Sciatic nerve (tissue), 2 donors: ENCODE measurements around the gene MED27. TPM values are rescaled to one million over a fixed set of nuclear protein-coding genes. Genes with fewer than 3 reads are reported as not detected.

Experiments
- ATAC-seq: fragments of 200-7000 bp; cut with Tn5 transposase; one replicate; pipeline ENCODE4 v1.9.1; 2020; ENCODE audit warnings: mild to moderate bottlenecking, moderate library complexity
- DNase-seq: peaks from one replicate; pipeline ENCODE4 v3.0.0-alpha.2; 2020; ENCODE audit warnings: low spot score
- intact Hi-C: fragments of 100-400 bp; cut with DNase I; formaldehyde crosslinking; loops from one replicate; pipeline ENCODE4 v1.14.2; 2022
- total RNA-seq: library from RNA; stranded (reverse); fragmentation: NEBNext Ultra II Directional; extraction: Animal tissue kit (Norgen Biotek cat#: 25700); gene quantifications from one replicate; pipeline ENCODE4 v1.2.1, GENCODE V29; 2021
- donor health status: DM: no; HTN: no; CAD: no.
- donor health status: DM: no; HTN: no; CAD: no.

Gene MED27
- total RNA-seq, 1 donor from 2014 or later, result 15.9 TPM

GRCh38 chr9:131982671-131983239 is 96.9 kb downstream of the MED27 start:
- DNase-seq (no peak), ATAC-seq (no peak)
- intact Hi-C loops, result no loop called here

- DNase-seq (no peak), ATAC-seq (no peak)
- intact Hi-C loops, result no loop called here
These were observed 97.6 kb downstream of the MED27 start for GRCh38 chr9:131982102-131982501.

GRCh38 chr9:131981116-131981776 is 98.4 kb downstream of the MED27 start:
- DNase-seq (no peak), ATAC-seq (no peak)
- intact Hi-C loops, result no loop called here

GRCh38 chr9:131980267-131981016 is 99.2 kb downstream of the MED27 start:
- DNase-seq, result no peak
- ATAC-seq, result no peak
- intact Hi-C loops, result no loop called here

- DNase-seq (no peak), ATAC-seq (no peak)
- intact Hi-C loops, result no loop called here
These were observed 102.4 kb downstream of the MED27 start for GRCh38 chr9:131977109-131977838.

DNA sequence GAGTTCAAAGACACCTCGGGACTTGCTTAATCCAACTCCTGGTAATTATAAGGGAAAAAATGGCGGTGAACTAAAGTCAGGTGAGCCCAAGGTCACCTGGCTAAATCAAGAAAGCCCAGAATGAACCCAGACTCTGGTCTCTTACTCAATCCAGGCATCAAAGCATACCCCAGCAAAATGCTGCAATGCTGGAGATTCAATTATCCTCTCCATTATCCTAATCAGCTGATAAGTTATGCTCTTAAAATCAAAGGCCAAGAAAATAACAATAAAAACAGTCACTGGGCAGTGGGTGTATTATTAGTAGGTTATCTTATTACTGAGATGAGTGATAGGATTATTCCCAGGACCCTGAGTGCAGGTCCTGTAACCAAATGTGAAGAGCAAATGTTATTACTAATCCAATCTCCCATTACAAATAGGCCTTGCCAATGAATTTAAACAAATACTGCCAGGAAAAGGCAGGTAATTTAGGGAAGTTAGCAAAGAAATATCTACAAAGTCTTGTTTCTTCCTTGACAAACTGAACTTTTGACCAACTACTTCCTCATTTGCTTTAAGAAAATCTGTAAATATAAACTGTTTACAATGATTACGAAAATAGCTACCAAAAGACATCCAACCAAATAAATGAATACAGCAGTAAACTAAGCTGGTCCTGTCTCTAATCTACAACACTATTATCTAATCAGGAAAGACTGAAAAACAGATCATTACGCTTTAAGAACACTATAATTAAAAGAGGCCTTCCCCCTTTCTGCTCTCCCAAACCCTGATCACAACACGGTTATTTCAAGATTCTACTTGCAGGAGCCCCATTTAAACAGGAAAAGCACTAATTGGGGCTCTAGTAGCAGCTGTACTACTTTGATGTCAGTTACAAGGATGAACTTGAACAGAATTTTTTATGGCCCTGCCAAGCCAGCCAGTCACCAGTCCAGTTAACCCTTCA is 103.2 kb downstream of the MED27 start:
- ATAC-seq (no peak), DNase-seq (no peak)
- intact Hi-C loops, result no loop called here

GRCh38 chr9:131972889-131973288 is 106.8 kb downstream of the MED27 start:
- ATAC-seq (no peak), DNase-seq (no peak)
- intact Hi-C loops, result no loop called here

DNA sequence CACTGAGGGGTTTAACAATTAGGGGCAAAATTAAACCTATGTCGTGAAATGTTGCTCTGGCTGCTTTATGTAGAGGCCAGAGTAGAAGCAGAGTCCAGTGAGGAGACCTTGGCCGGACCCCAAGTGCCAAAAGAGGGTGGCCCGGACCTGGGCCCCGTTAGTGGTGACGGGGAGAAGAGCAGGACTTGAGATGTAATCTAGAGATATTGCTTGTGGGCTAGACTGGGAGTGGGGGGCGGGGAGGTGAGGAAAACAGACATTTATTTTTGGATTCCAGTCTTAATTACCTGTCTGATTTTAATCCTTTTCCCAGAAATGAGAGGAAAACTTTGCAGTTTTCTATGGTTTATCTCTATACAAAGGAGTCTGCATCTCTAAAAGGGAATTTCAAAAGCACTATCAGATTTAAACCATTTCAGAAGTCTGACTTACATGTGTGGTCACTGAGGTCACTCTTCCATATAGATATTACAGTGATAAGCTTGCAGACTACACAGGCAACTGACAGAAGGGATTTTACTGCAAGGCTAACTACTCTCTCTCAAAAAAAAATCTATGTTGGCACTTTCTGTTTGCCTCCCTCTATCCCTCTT is 108.1 kb downstream of the MED27 start:
- DNase-seq, result no peak
- no peak for ATAC-seq
- intact Hi-C loops, result no loop called here

DNA sequence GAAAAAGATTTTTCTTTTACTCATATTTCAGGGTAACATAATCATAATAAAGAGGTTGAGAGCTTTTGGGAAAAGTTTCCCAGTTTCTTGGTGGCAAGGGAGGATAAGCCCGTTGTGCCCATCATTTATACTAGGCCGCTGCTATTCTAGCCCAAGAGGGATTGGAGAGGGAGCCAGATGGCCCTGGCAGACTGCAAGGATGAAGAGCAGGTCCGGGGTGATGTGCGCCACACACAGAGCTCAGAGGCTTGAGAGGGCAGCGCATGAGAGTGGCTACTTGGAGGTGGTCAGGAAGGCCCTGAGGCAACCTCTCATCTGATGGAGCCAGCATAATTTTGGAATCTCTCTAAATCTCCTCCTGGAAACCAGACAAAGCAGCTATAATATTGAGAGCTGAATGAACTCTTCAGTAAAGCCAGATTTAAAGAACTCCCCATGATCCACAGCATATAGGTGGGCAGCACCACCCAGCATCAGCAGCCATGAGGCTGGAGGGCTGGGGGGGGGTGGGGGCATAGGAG is 110.1 kb downstream of the MED27 start:
- DNase-seq (no peak), ATAC-seq (no peak)
- intact Hi-C loops, result no loop called here

DNA sequence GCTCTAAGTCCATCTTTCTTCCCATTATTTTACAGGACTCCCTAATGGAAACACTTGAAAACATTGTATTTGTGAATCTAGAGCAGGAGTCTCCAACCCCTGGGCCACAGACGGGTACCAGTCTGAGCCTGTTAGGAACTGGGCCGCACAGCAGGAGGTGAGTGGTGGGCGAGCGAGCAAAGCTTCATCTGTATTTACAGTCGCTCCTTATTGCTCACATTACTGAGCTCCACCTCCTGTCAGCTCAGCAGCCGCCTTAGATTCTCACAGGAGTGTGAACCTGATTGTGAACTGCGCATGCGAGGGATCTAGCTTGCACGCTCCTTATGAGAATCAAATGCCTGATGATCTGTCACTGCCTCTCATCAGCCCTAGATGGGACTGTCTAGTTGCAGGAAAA is 111.0 kb downstream of the MED27 start:
- no peak for ATAC-seq
- no peak for DNase-seq
- intact Hi-C loops, result no loop called here

DNA sequence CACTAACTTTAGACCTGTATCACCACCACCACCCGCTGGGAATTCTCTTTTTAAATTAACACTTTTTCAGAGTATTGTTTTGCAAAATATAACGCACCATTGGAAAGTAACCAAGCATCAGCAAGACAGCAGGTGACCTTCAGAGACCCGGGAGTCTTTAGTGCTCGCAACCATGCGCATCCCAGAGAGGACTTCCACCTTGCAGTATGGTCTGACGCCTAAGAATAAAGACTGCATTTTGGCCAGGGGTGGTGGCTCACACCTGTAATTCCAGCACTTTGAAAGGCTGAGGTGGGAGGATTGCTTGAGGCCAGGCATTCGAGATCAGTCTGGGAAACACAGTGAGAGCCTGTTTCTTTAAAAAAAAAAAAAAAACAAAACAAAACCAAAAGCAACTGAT is 113.8 kb downstream of the MED27 start:
- intact Hi-C loops, result no loop called here
- DNase-seq (no peak), ATAC-seq (no peak)

GRCh38 chr9:131965103-131965502 is 114.6 kb downstream of the MED27 start:
- no peak for ATAC-seq
- DNase-seq, result no peak
- intact Hi-C loops, result no loop called here

GRCh38 chr9:131963072-131964030 is 116.3 kb downstream of the MED27 start:
- intact Hi-C loops, result no loop called here
- no peak for DNase-seq
- ATAC-seq, result no peak

GRCh38 chr9:131961496-131961880 is 118.2 kb downstream of the MED27 start:
- intact Hi-C loops, result no loop called here
- DNase-seq (no peak), ATAC-seq (no peak)

GRCh38 chr9:131960851-131961495 is 118.7 kb downstream of the MED27 start:
- peak; percentile 59 for ATAC-seq
- intact Hi-C loops, result no loop called here
- DNase-seq, result no peak

GRCh38 chr9:131960311-131960710 is 119.4 kb downstream of the MED27 start:
- intact Hi-C loops, result no loop called here
- ATAC-seq, result no peak
- no peak for DNase-seq

DNA sequence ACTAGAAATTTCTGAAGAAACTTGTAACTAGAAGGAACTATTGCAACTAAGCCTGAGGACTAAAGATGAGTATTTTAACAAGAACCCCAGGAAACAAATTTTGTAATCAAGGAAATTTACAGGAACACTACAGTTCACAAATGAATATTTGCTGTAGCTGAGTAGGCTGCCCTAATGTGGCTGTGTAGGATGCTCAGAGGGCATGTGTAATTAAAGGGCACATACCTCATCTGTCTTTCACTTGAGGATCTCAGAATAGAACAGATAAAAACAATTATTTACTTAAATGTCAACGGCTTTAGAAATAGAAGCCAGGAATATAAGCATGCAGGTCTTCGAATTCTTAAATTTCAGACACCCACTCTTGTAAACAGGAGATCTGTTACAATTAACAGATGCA is 119.8 kb downstream of the MED27 start:
- DNase-seq (no peak), ATAC-seq (no peak)
- intact Hi-C loops, result no loop called here
